ENCODE measurements around the gene FDXR.

The FDXR gene

GRCh38 chr17:74920306-74920620 lies 47.5 kb upstream of the FDXR start:
- Histone ChIP-seq H3K27me3 (ENCODE audit: insufficient read depth, poor library complexity, severe bottlenecking) (peaks cover 17% of the 10 kb centered on the region), H3K4me3 (ENCODE audit: severe bottlenecking) (no peak overlapping the region), H3K36me3 (ENCODE audit: low read depth) (no peaks in the 10 kb centered on the region), H3K4me1 (ENCODE audit: insufficient read depth, poor library complexity, severe bottlenecking) (peaks cover 3% of the 10 kb centered on the region), H3K9me3 (ENCODE audit: severe bottlenecking) (no peaks in the 10 kb centered on the region), H3K27ac (ENCODE audit: poor library complexity, severe bottlenecking) (no peak overlapping the region)
- TF ChIP-seq CTCF (IDR thresholded peaks at IDR 0.05; ENCODE audit: poor library complexity, severe bottlenecking), result no peak
- DNase-seq (ENCODE audit: low spot score) (no peak), ATAC-seq (ENCODE audit: low read depth) (no peak)

GRCh38 chr17:74919440-74920305 lies 46.9 kb upstream of the FDXR start:
- peaks cover 11% of the 10 kb centered on the region for H3K27me3 ChIP-seq (ENCODE audit: insufficient read depth, poor library complexity, severe bottlenecking)
- DNase-seq (ENCODE audit: low spot score) (no peak), ATAC-seq (ENCODE audit: low read depth) (no peak)
- H3K36me3 ChIP-seq (ENCODE audit: low read depth), result no peaks in the 10 kb centered on the region
- H3K27ac ChIP-seq (ENCODE audit: poor library complexity, severe bottlenecking), result no peak overlapping the region
- no peak for TF ChIP-seq CTCF (IDR thresholded peaks at IDR 0.05; ENCODE audit: poor library complexity, severe bottlenecking)
- peaks cover 3% of the 10 kb centered on the region for H3K4me1 ChIP-seq (ENCODE audit: insufficient read depth, poor library complexity, severe bottlenecking)
- H3K9me3 ChIP-seq (ENCODE audit: severe bottlenecking), result no peaks in the 10 kb centered on the region
- H3K4me3 ChIP-seq (ENCODE audit: severe bottlenecking), result no peak overlapping the region

GRCh38 chr17:74918906-74919305 lies 46.1 kb upstream of the FDXR start:
- Histone ChIP-seq H3K4me1 (ENCODE audit: insufficient read depth, poor library complexity, severe bottlenecking) (peaks cover 3% of the 10 kb centered on the region), H3K27me3 (ENCODE audit: insufficient read depth, poor library complexity, severe bottlenecking) (peaks cover 3% of the 10 kb centered on the region), H3K27ac (ENCODE audit: poor library complexity, severe bottlenecking) (no peak overlapping the region), H3K9me3 (ENCODE audit: severe bottlenecking) (no peaks in the 10 kb centered on the region), H3K4me3 (ENCODE audit: severe bottlenecking) (no peak overlapping the region), H3K36me3 (ENCODE audit: low read depth) (no peaks in the 10 kb centered on the region)
- no peak for TF ChIP-seq CTCF (IDR thresholded peaks at IDR 0.05; ENCODE audit: poor library complexity, severe bottlenecking)
- ATAC-seq (ENCODE audit: low read depth) (no peak), DNase-seq (ENCODE audit: low spot score) (no peak)

- DNase-seq (ENCODE audit: low spot score), result no peak
- Histone ChIP-seq H3K27ac (ENCODE audit: poor library complexity, severe bottlenecking) (no peak overlapping the region), H3K36me3 (ENCODE audit: low read depth) (no peaks in the 10 kb centered on the region), H3K4me1 (ENCODE audit: insufficient read depth, poor library complexity, severe bottlenecking) (peaks cover under 1% of the 10 kb centered on the region), H3K27me3 (ENCODE audit: insufficient read depth, poor library complexity, severe bottlenecking) (no peaks in the 10 kb centered on the region), H3K9me3 (ENCODE audit: severe bottlenecking) (no peaks in the 10 kb centered on the region), H3K4me3 (ENCODE audit: severe bottlenecking) (no peak overlapping the region)
- no peak for ATAC-seq (ENCODE audit: low read depth)
- TF ChIP-seq CTCF (IDR thresholded peaks at IDR 0.05; ENCODE audit: poor library complexity, severe bottlenecking), result no peak
Measured at GRCh38 chr17:74917430-74917829, 44.6 kb upstream of the FDXR start.

GRCh38 chr17:74916851-74917199 lies 44.0 kb upstream of the FDXR start:
- ATAC-seq (ENCODE audit: low read depth), result no peak
- Histone ChIP-seq H3K36me3 (ENCODE audit: low read depth) (no peaks in the 10 kb centered on the region), H3K27me3 (ENCODE audit: insufficient read depth, poor library complexity, severe bottlenecking) (no peaks in the 10 kb centered on the region), H3K4me1 (ENCODE audit: insufficient read depth, poor library complexity, severe bottlenecking) (no peaks in the 10 kb centered on the region), H3K9me3 (ENCODE audit: severe bottlenecking) (no peaks in the 10 kb centered on the region), H3K4me3 (ENCODE audit: severe bottlenecking) (no peak overlapping the region), H3K27ac (ENCODE audit: poor library complexity, severe bottlenecking) (no peak overlapping the region)
- no peak for TF ChIP-seq CTCF (IDR thresholded peaks at IDR 0.05; ENCODE audit: poor library complexity, severe bottlenecking)
- DNase-seq (ENCODE audit: low spot score), result no peak
